IMR-90 (cell line): ENCODE results near the gene MEPCE. TPM values are rescaled to one million over a fixed set of nuclear protein-coding genes. Genes with fewer than 3 reads are reported as not detected.

ENCODE experiments used
- ATAC-seq: fragments of 200-7000 bp; cut with Tn5 transposase; 2 replicates; pipeline ENCODE4 v1.9.1; 2020; ENCODE audit warnings: low read depth, mild to moderate bottlenecking, moderate library complexity
- BruUV-seq: library from RNA; stranded (reverse); fragments of 400-500 nt; replicated peaks from 2 replicates; lab custom pipeline; 2021; lab: Mats Ljungman, UMichigan
- CTCF ChIA-PET: fragments of 300-600 bp; formaldehyde crosslinking; extraction: SDS; loops from one replicate; lab custom pipeline; 2021; ENCODE audit warnings: antibody characterized with exemption; lab: Yijun Ruan, JAX
- POLR2A ChIA-PET: fragments of 300-600 bp; sonication (Branson Sonifier 250); formaldehyde crosslinking; loops from one replicate; lab custom pipeline; 2022; ENCODE audit warnings: antibody characterized with exemption; ENCODE audit not compliant: unreplicated experiment; lab: Charles Lee
- DNase-seq: peaks from one replicate; pipeline ENCODE4 v3.0.0; 2013
- H2AFZ ChIP-seq: replicated peaks from 2 replicates; pipeline ENCODE3; 2013; ENCODE audit warnings: low read length, mild to moderate bottlenecking; ENCODE audit not compliant: poor library complexity
- H2AK5ac ChIP-seq: 2 replicates; pipeline ENCODE4 v1.6.1; 2013; ENCODE audit warnings: low read depth, low read length, inconsistent platforms
- H2AK9ac ChIP-seq: replicated peaks from 2 replicates; pipeline ENCODE3; 2013; ENCODE audit warnings: mild to moderate bottlenecking, low read depth, low read length, moderate library complexity; ENCODE audit not compliant: poor library complexity
- H2BK120ac ChIP-seq: 2 replicates; pipeline ENCODE4 v1.6.1; 2013; ENCODE audit warnings: low read depth, low read length, inconsistent platforms
- H2BK15ac ChIP-seq: 3 replicates; pipeline ENCODE4 v1.6.1; 2013; ENCODE audit warnings: low read depth, low read length, inconsistent platforms
- H2BK20ac ChIP-seq: 2 replicates; pipeline ENCODE4 v1.6.1; 2013; ENCODE audit warnings: low read depth, mild to moderate bottlenecking, inconsistent platforms, low read length, moderate library complexity
- H2BK5ac ChIP-seq: 2 replicates; pipeline ENCODE4 v1.6.1; 2013; ENCODE audit warnings: mild to moderate bottlenecking, low read depth, low read length, inconsistent platforms; ENCODE audit not compliant: poor library complexity, severe bottlenecking
- H3K14ac ChIP-seq: replicated peaks from 2 replicates; pipeline ENCODE4 v1.6.1; 2013; ENCODE audit warnings: low read depth, low read length, inconsistent platforms
- H3K18ac ChIP-seq: 2 replicates; pipeline ENCODE4 v1.6.1; 2013; ENCODE audit warnings: low read depth, low read length, control low read depth
- H3K23ac ChIP-seq: 2 replicates; pipeline ENCODE4 v1.6.1; 2013; ENCODE audit warnings: low read depth, low read length, inconsistent platforms
- H3K27ac ChIP-seq: 2 replicates; pipeline ENCODE4 v1.5.1; 2013; ENCODE audit warnings: mild to moderate bottlenecking, control low read depth, low read length; ENCODE audit not compliant: insufficient read depth
- H3K27me3 ChIP-seq: 2 replicates; pipeline ENCODE4 v1.6.1; 2013; ENCODE audit warnings: low read length; ENCODE audit not compliant: control insufficient read depth, insufficient read depth
- H3K36me3 ChIP-seq: 2 replicates; pipeline ENCODE4 v1.6.1; 2013; ENCODE audit warnings: low read length, mixed read lengths; ENCODE audit not compliant: control insufficient read depth, insufficient read depth
- H3K4ac ChIP-seq: 2 replicates; pipeline ENCODE4 v1.6.1; 2013; ENCODE audit warnings: low read depth, low read length, inconsistent platforms
- H3K4me1 ChIP-seq: 2 replicates; pipeline ENCODE4 v1.6.1; 2013; ENCODE audit warnings: low read length, mixed read lengths; ENCODE audit not compliant: control insufficient read depth, insufficient read depth
- H3K4me2 ChIP-seq: 2 replicates; pipeline ENCODE4 v1.6.1; 2013; ENCODE audit warnings: low read depth, mild to moderate bottlenecking, control low read depth, low read length, moderate library complexity
- H3K4me3 ChIP-seq: 2 replicates; pipeline ENCODE4 v1.5.1; 2013; ENCODE audit warnings: low read depth, mild to moderate bottlenecking, control low read depth, low read length, moderate library complexity; ENCODE audit not compliant: insufficient read depth
- H3K56ac ChIP-seq: 2 replicates; pipeline ENCODE4 v1.6.1; 2013; ENCODE audit warnings: low read length, inconsistent platforms; ENCODE audit not compliant: insufficient read depth; ENCODE audit errors: extremely low read depth
- H3K79me1 ChIP-seq, 2 experiments: 2 replicates each; pipeline ENCODE4 v1.6.1; 2013; ENCODE audit warnings: low read length in 2 of 2, inconsistent platforms in 1 of 2, low read depth in 1 of 2
- H3K9ac ChIP-seq: 2 replicates; pipeline ENCODE4 v1.6.1; 2013; ENCODE audit warnings: low read depth, low read length, control low read depth
- H3K9me1 ChIP-seq: 2 replicates; pipeline ENCODE4 v1.6.1; 2013; ENCODE audit warnings: low read length, inconsistent platforms; ENCODE audit not compliant: insufficient read depth
- H3K9me3 ChIP-seq: 2 replicates; pipeline ENCODE4 v1.6.1; 2013; ENCODE audit warnings: low read length; ENCODE audit not compliant: control insufficient read depth, insufficient read depth
- H4K20me1 ChIP-seq: 2 replicates; pipeline ENCODE4 v1.6.1; 2013; ENCODE audit warnings: low read length, inconsistent platforms; ENCODE audit not compliant: insufficient read depth
- H4K5ac ChIP-seq: 2 replicates; pipeline ENCODE4 v1.6.1; 2013; ENCODE audit warnings: mild to moderate bottlenecking, low read depth, low read length, control low read depth
- H4K8ac ChIP-seq, 2 experiments: 2 replicates each; pipeline ENCODE4 v1.6.1; 2013; ENCODE audit warnings: low read depth in 2 of 2, low read length in 2 of 2, control low read depth in 1 of 2, inconsistent platforms in 1 of 2
- H4K91ac ChIP-seq: 2 replicates; pipeline ENCODE4 v1.6.1; 2013; ENCODE audit warnings: low read depth, low read length, inconsistent platforms; ENCODE audit not compliant: insufficient read depth
- BHLHE40 ChIP-seq: fragments of 150-350 bp; IDR thresholded peaks from 2 replicates; pipeline ENCODE4 v1.6.1; 2016; ENCODE audit warnings: mild to moderate bottlenecking, low read depth, low read length
- CEBPB ChIP-seq: IDR thresholded peaks from 2 replicates; pipeline ENCODE4 v1.6.1; 2012; ENCODE audit warnings: low read depth, low read length, improper control_type of control experiment
- CHD1 ChIP-seq: IDR thresholded peaks from 2 replicates; pipeline ENCODE4 v1.6.1; 2012; ENCODE audit warnings: low read depth, low read length, improper control_type of control experiment
- CTCF ChIP-seq: conservative IDR thresholded peaks from 2 replicates; pipeline ENCODE4 v1.5.1; 2012; ENCODE audit warnings: mild to moderate bottlenecking, low read depth, low read length, improper control_type of control experiment
- FOS ChIP-seq: fragments of 150-350 bp; IDR thresholded peaks from 2 replicates; pipeline ENCODE4 v1.6.1; 2016; ENCODE audit warnings: low read depth, low read length
- MAFK ChIP-seq: IDR thresholded peaks from 2 replicates; pipeline ENCODE4 v1.6.1; 2012; ENCODE audit warnings: low read depth, low read length, improper control_type of control experiment
- MAZ ChIP-seq: IDR thresholded peaks from 2 replicates; pipeline ENCODE4 v1.6.1; 2012; ENCODE audit warnings: low read depth, mild to moderate bottlenecking, low read length, improper control_type of control experiment, moderate library complexity, borderline replicate concordance
- MXI1 ChIP-seq: IDR thresholded peaks from 2 replicates; pipeline ENCODE4 v1.6.1; 2012; ENCODE audit warnings: low read depth, mild to moderate bottlenecking, low read length, moderate library complexity, borderline replicate concordance
- NFE2L2 ChIP-seq: fragments of 150-350 bp; IDR thresholded peaks from 2 replicates; pipeline ENCODE4 v1.6.1; 2016; ENCODE audit warnings: low read depth, mild to moderate bottlenecking, low read length
- POLR2A ChIP-seq: IDR thresholded peaks from 2 replicates; pipeline ENCODE4 v1.6.1; 2012; ENCODE audit warnings: mild to moderate bottlenecking, low read depth, low read length
- RAD21 ChIP-seq: IDR thresholded peaks from 2 replicates; pipeline ENCODE4 v1.6.1; 2012; ENCODE audit warnings: low read length, improper control_type of control experiment
- RCOR1 ChIP-seq: IDR thresholded peaks from 2 replicates; pipeline ENCODE4 v1.6.1; 2012; ENCODE audit warnings: mild to moderate bottlenecking, low read length, improper control_type of control experiment; ENCODE audit not compliant: insufficient replicate concordance
- RFX5 ChIP-seq: IDR thresholded peaks from 2 replicates; pipeline ENCODE4 v1.8.0; 2012; ENCODE audit warnings: low read depth, mild to moderate bottlenecking, low read length, moderate library complexity
- SMC3 ChIP-seq: fragments of 150-350 bp; IDR thresholded peaks from 2 replicates; pipeline ENCODE4 v1.6.1; 2016; ENCODE audit warnings: low read depth, mild to moderate bottlenecking, antibody characterized with exemption, low read length, moderate library complexity
- USF2 ChIP-seq: fragments of 150-350 bp; IDR thresholded peaks from 2 replicates; pipeline ENCODE4 v1.6.1; 2017; ENCODE audit warnings: mild to moderate bottlenecking, antibody characterized with exemption, low read length, low read depth
- WGBS, 2 experiments: methylation state at CpG; one replicate each; pipeline versions ENCODE4 v1.1.5 to v1.1.7; 2013; ENCODE audit warnings: missing lambda C conversion rate in 2 of 2; ENCODE audit not compliant: insufficient read length in 1 of 2; ENCODE audit errors: extremely low coverage in 2 of 2; 5-methylcytosine and 5-hydroxymethylcytosine counted together
- dilution Hi-C: fragments of 300-500 bp; cut with HindIII; formaldehyde crosslinking; loops from one replicate; pipeline ENCODE4 v1.14.3; 2018; ENCODE audit warnings: low sequenced_read_pairs; ENCODE audit not compliant: unreplicated experiment
- in situ Hi-C: fragments of 300-500 bp; cut with MboI; formaldehyde crosslinking; loops from 3 replicates; pipeline ENCODE4 v1.14.3; 2019; ENCODE audit warnings: low sequenced_read_pairs, inconsistent platforms, mixed read lengths
- intact Hi-C: fragments of 100-400 bp; cut with micrococcal nuclease; formaldehyde crosslinking; loops from 2 replicates; pipeline ENCODE4 v1.10.0; 2022
- polyA plus RNA-seq, 3 experiments: library from polyadenylated mRNA; depleted of rRNA; stranded (reverse); fragments of >200 nt; gene quantifications; 2 replicates each; pipeline ENCODE4 v1.2.3, GENCODE V29; 2012; ENCODE audit warnings: low replicate concordance in 1 of 3
- total RNA-seq: library from RNA; depleted of rRNA; stranded (reverse); fragments of >200 nt; gene quantifications from 2 replicates; pipeline ENCODE4 v1.2.3, GENCODE V29; 2012
- TF ChIP-seq, protein P1 (sequence below): fragments of 150-350 bp; IDR thresholded peaks from 2 replicates; pipeline ENCODE4 v1.6.1; 2016; ENCODE audit warnings: low read depth, mild to moderate bottlenecking, low read length, moderate library complexity, borderline replicate concordance

Gene MEPCE
- total and polyA plus RNA-seq, 2 of the 4 experiments (the other 2 are of a cell fraction) = 18.2 to 22.9 TPM

- H3K27me3 ChIP-seq = peaks cover 25% of the 10 kb centered on the region
- H4K5ac ChIP-seq = no peak overlapping the region
- no peak overlapping the region for H4K8ac ChIP-seq
- no peaks in the 10 kb centered on the region for H3K79me1 ChIP-seq
- H2AK9ac ChIP-seq = no peak overlapping the region
- no peak overlapping the region for H3K56ac ChIP-seq
- dilution Hi-C loops = no loop called here
- no peak overlapping the region for H3K14ac ChIP-seq
- H3K9me3 ChIP-seq = no peaks in the 10 kb centered on the region
- TF ChIP-seq RAD21 (no peak), RFX5 (no peak), CEBPB (no peak), MAZ (no peak), RCOR1 (no peak), USF2 (no peak), CHD1 (no peak), BHLHE40 (no peak), MXI1 (no peak), POLR2A (no peak), SMC3 (no peak), CTCF (no peak), NFE2L2 (no peak), MAFK (no peak), FOS (no peak)
- TF ChIP-seq, protein P1, sequence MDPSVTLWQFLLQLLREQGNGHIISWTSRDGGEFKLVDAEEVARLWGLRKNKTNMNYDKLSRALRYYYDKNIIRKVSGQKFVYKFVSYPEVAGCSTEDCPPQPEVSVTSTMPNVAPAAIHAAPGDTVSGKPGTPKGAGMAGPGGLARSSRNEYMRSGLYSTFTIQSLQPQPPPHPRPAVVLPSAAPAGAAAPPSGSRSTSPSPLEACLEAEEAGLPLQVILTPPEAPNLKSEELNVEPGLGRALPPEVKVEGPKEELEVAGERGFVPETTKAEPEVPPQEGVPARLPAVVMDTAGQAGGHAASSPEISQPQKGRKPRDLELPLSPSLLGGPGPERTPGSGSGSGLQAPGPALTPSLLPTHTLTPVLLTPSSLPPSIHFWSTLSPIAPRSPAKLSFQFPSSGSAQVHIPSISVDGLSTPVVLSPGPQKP = no peak
- H2AK5ac ChIP-seq = no peak overlapping the region
- H3K27ac ChIP-seq = no peak overlapping the region
- no peak overlapping the region for H4K91ac ChIP-seq
- no peak overlapping the region for H2AFZ ChIP-seq
- intact Hi-C loops = no loop called here
- DNase-seq (no peak), ATAC-seq (no peak)
- H3K4me3 ChIP-seq = no peak overlapping the region
- H3K23ac ChIP-seq = no peak overlapping the region
- in situ Hi-C loops = no loop called here
- H3K36me3 ChIP-seq = no peaks in the 10 kb centered on the region
- ChIA-PET CTCF (no interaction called here), POLR2A (no interaction called here)
- H3K9me1 ChIP-seq = no peaks in the 10 kb centered on the region
- WGBS, 2 experiments = no CpG with 5 or more reads among the region's 1 CpG
- no peak overlapping the region for H3K4ac ChIP-seq
- no TSS peak for BruUV-seq
- H4K20me1 ChIP-seq = no peaks in the 10 kb centered on the region
- no peak overlapping the region for H3K9ac ChIP-seq
- H2BK120ac ChIP-seq = no peak overlapping the region
- H3K18ac ChIP-seq = no peak overlapping the region
- no peak overlapping the region for H2BK5ac ChIP-seq
- H3K4me2 ChIP-seq = no peak overlapping the region
- no peak overlapping the region for H2BK20ac ChIP-seq
- H2BK15ac ChIP-seq = no peak overlapping the region
- no peaks in the 10 kb centered on the region; the same call in 1 of the 2 replicates for H3K4me1 ChIP-seq
These were observed 15.7 kb upstream of the MEPCE start for GRCh38 chr7:100413889-100414288.
